Measurements from ENCODE around the gene FDXR.
"Not testable (repeated sequence)": the region's sequence is repeated elsewhere in the genome, so short reads cannot be mapped to it uniquely, and the experiment has no call there.

FDXR gene

DNA sequence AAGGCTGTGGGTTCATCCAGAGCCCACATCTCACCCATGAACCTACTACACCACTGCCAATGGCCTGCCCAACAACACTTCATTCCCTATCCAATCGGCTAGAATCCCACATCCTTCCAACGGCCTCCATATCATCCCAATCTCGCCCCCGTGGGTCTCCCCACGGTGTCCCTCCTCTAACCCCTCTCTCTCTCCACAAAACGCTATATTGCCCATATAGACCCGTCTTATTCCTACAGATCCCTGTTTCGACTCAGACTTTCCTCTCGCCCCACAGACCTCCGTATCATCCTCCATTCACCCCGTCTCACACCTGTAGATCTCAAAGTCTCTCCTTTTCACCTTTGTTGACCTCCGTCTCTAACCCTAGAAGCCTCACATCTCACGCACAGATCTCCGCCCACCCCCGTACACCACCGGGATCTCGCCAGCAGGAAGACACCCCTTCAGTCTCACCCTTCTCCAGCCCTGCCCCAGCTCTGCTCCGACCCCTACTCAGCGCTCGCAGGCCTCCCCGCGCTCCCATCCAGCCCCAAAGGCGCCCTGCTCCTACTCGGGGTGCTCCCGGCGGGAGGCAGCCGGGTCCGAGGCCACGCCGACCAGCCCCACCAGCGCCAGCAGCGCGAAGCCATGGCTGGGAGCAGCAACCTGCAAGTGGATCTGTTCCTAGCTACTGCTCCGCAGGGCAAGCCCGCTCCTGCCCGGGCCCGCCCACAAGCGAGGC is at the start of gene FDXR:
Gene FDXR, minus strand, starts transcription at position 682 of the 724 bp plus-strand sequence. Its CDS starts 50 bp downstream, at position 632.
- DNase-seq, result no peak

DNA sequence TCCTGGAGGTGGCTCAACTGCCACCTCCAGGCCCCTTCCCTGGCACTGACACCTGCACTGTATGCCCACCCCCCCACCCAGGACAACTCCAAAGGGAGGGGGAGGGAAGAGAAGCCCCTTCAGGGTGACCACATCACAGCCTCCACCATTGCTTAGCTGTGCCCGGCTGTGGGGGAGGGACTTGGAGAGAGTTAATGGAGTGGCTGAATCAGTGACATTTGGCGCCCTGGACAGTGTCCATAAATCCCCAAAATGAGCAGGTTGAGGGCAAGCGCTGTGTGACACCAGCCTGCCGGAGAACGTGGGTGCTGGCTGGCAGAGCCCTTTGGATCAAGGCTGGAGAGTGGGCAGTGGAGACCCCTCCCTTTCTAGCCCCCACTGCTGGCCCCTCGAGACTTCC is 49.4 kb upstream of the FDXR start:
- DNase-seq, result no peak

- DNase-seq, result no peak
These were observed 49.0 kb upstream of the FDXR start for GRCh38 chr17:74921769-74922168.

GRCh38 chr17:74921026-74921681 is 48.4 kb upstream of the FDXR start:
- no peak for DNase-seq

GRCh38 chr17:74920642-74921025 is 47.8 kb upstream of the FDXR start:
- no peak for DNase-seq

GRCh38 chr17:74920306-74920620 is 47.5 kb upstream of the FDXR start:
- no peak for DNase-seq

- DNase-seq, result peak; percentile 22
These were observed 46.9 kb upstream of the FDXR start for GRCh38 chr17:74919440-74920305.

- no peak for DNase-seq
These were observed 46.1 kb upstream of the FDXR start for GRCh38 chr17:74918906-74919305.

DNA sequence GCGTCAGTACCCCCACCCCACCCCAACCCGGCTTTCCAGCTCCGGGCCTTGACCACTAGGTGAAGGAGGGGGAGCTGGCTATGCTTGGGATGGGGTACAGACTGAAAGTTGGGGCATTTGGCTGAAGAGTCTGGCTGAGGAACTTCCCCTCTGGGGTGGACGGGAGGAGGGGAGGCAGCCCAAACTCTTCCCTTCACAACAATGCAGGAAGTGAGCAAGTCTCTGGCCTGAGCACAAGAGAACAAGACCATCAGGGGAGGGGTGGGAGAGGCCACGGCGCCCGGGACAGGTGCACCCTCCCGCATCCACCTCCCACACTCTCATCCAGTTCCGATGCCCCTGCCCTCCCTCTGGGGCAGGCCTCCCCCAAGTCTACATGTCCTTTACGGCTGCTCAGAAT is 44.6 kb upstream of the FDXR start:
- DNase-seq, result no peak

DNA sequence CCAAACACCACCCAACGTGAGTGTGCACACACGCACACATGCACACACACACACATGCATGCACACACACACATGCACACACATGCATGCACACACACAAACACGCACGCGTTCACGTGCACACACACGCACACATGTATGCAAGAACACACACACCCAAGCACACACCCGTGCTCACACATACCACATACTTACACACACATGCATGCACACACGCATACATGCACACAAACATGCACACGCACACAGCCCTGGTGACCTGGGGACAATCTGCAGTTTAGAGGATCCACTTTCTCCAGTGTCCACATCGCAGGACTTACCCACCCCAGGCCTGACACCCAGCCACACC is 44.0 kb upstream of the FDXR start:
- no peak for DNase-seq

DNA sequence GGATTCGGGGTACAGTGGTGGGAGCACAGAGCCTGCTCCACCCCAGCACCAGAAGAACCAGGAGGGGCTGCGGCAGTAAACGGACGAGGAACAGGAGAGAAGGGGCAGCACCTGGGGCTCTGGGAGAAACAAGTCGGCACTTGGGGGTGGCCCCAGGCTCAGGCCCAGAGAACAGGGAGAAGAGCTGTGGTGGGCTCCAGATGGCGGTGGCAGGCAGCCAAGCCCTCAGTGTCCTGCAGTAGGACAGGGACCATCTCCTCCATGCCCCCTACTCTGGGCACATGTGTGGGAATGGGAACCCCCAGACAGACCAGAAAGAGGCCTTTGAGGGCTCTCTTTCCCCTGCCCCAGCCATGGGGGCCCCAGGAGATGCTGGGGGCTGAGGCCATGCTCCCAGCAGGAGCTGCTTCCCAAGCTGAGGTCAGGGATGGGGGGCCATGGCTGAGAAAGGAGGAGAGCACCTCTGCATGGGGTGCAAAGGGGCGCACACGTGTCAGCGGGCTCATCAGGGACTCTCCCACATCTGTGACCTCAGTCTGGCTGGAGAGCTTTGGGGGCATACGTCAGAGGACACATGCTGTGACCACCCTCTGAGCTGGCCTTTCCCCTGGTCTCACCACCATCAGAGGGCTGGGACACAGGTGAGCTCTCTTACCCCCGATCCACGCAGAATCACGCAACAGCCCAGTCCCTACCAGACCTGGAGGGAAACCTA is 43.5 kb upstream of the FDXR start:
- DNase-seq, result no peak

GRCh38 chr17:74911423-74911822 is 38.6 kb upstream of the FDXR start:
- not testable (repeated sequence) for DNase-seq

DNA sequence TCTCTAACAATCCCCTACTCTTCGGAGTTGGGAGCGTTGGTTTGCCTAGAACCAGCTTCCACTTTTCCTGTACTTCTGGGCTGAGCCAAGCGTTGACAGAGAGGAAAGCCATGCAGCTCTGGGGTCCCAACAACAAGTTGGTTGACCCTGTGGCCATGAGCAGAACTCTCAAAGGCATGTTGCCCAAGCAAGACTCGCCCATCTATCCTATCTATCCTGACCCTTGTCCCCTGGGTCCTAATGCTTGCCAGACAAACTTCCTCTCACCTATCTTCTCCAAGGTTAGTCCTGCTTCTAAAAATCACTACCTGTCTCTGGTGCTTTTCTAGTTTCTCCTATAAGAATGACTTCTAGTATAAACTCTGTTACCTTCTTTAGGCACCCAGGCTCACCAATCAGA is 36.3 kb upstream of the FDXR start:
- DNase-seq, result not testable (repeated sequence)

- DNase-seq, result no peak
These were observed 34.2 kb upstream of the FDXR start for GRCh38 chr17:74907012-74907411.

- not testable (repeated sequence) for DNase-seq
These were observed 33.5 kb upstream of the FDXR start for GRCh38 chr17:74906214-74906793.

GRCh38 chr17:74904687-74905409 is 32.1 kb upstream of the FDXR start:
- DNase-seq, result no peak

DNA sequence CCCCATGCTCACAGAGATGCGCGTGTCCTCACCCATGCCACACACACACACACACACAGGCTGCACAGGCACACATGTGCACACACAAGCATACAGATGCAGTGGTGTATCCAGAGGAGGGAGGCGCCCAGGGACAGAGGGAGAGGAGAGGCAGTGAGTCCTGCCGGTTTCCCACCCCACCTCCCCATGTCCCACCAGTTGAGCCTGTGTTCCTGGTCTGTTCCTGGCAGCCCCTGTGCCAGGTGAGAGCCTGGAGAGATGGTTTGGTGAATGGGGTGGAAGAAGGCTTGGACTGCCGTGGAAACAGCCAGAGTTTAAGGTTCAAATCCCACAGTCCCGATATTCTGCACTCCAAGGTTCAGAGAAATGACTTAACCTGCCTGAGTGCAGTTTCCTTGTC is 30.9 kb upstream of the FDXR start:
- DNase-seq, result no peak

DNA sequence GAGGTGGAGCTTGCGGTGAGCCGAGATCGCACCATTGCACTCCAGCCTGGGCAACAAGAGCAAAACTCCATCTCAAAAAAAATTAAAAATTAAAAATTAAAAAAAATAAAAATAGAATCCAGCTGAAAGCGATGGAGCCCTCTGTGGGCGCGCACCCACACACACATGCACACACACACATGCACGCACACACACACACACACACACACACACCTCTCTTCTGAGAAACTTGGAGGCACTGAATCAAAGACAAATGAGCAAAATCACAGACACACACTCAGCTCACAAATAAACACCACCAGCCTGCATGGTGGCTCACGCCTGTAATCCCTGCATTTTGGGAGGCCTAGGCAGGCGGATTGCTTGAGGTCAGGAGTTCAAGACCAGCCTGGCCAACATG is 30.2 kb upstream of the FDXR start:
- no peak for DNase-seq

DNA sequence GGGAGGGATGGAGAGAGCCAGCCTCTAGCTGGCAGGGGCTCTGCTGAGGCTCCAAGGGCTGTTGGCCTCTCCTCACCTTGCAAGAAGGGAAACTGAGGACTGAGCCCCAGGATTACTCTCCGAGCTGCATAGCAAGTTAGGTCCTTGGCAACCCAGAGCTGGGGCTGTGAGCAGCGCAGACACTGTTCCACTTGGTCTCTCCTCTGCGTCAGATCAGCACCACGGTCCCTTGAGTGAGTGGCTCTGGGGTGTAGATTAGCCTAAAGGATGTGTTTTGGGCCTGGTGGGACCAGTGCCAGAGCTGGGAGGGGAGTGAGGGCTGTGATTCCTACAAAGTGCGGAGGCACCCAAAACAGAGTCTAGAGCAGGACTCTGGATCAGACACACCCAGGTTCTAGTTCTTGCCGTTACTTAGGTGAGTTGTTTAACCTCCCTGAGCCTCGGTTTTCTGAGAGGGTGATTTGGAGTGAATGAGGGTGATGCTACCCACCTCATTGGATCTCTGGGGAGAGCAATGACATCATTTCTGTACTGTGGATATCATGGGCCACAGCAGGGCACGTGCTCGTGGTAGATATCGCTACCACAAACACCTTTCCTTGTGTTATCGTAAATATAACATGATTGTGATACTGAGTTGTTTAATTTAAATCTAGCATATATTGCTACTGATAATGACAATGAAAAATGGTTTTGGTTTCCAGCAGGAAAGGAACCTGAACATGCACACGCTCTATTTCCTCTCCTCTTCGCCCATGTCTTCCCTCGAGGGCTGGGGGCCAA is 28.8 kb upstream of the FDXR start:
- DNase-seq, result no peak

- no peak for DNase-seq
These were observed 27.4 kb upstream of the FDXR start for GRCh38 chr17:74900208-74900607.

GRCh38 chr17:74898376-74898946 is 25.7 kb upstream of the FDXR start:
- no peak for DNase-seq

All from EL (cell line).